DND-41 (cell line): ENCODE results near the gene PREX1.

Experiments used
- ATAC-seq: fragments of 200-7000 bp; cut with Tn5 transposase; 3 replicates; pipeline ENCODE4 v1.9.1; 2021; ENCODE audit warnings: low read depth; ENCODE audit not compliant: insufficient read depth
- DNase-seq: peaks from one replicate; pipeline ENCODE4 v3.0.0-alpha.2; 2020
- H2AFZ ChIP-seq: 2 replicates; pipeline ENCODE4 v1.6.0; 2012; ENCODE audit warnings: low read depth, low read length
- H3K27ac ChIP-seq: 2 replicates; pipeline ENCODE4 v1.5.1; 2012; ENCODE audit warnings: low read length, inconsistent platforms
- H3K27me3 ChIP-seq: fragments of 200-600 bp; sonication (generic); 2 replicates; pipeline ENCODE4 v1.6.0; 2012; ENCODE audit warnings: low read length, mild to moderate bottlenecking, inconsistent platforms; ENCODE audit not compliant: insufficient read depth, poor library complexity
- H3K36me3 ChIP-seq: 2 replicates; pipeline ENCODE4 v1.5.1; 2012; ENCODE audit warnings: low read length, inconsistent platforms; ENCODE audit not compliant: insufficient read depth
- H3K4me1 ChIP-seq: 2 replicates; pipeline ENCODE4 v1.5.1; 2012; ENCODE audit warnings: mild to moderate bottlenecking, low read length; ENCODE audit not compliant: insufficient read depth
- H3K4me2 ChIP-seq: 2 replicates; pipeline ENCODE4 v1.6.0; 2012; ENCODE audit warnings: mild to moderate bottlenecking, moderate library complexity, low read length, inconsistent platforms; ENCODE audit not compliant: insufficient read depth
- H3K4me3 ChIP-seq, 2 experiments: fragments of 200-600 bp in 1 of 2; shearing (Covaris generic) in 1 of 2; 2 replicates each; pipeline ENCODE4 v1.5.1; 2012 to 2016; ENCODE audit warnings: inconsistent platforms in 2 of 2, low read length in 2 of 2, mild to moderate bottlenecking in 2 of 2, low read depth in 1 of 2, moderate library complexity in 1 of 2
- H3K79me2 ChIP-seq: 2 replicates; pipeline ENCODE4 v1.6.0; 2012; ENCODE audit warnings: low read length, inconsistent platforms; ENCODE audit not compliant: insufficient read depth
- H3K9ac ChIP-seq: 2 replicates; pipeline ENCODE4 v1.6.0; 2012; ENCODE audit warnings: low read depth, mild to moderate bottlenecking, inconsistent platforms, low read length, moderate library complexity
- H3K9me3 ChIP-seq: 2 replicates; pipeline ENCODE4 v1.5.1; 2012; ENCODE audit warnings: low read length, moderate library complexity, mild to moderate bottlenecking, inconsistent platforms; ENCODE audit not compliant: insufficient read depth, severe bottlenecking
- H4K20me1 ChIP-seq: 2 replicates; pipeline ENCODE4 v1.6.0; 2012; ENCODE audit warnings: low read length; ENCODE audit not compliant: insufficient read depth
- EZH2 ChIP-seq: IDR thresholded peaks from 3 replicates; pipeline ENCODE4 v1.6.1; 2012; ENCODE audit warnings: borderline replicate concordance, low read depth, mild to moderate bottlenecking, moderate library complexity, low read length, inconsistent platforms; ENCODE audit not compliant: severe bottlenecking
- TF ChIP-seq, protein P1 (sequence below): IDR thresholded peaks from 2 replicates; pipeline ENCODE4 v1.5.1; 2012; ENCODE audit warnings: borderline replicate concordance, low read length, moderate library complexity, mild to moderate bottlenecking; ENCODE audit not compliant: poor library complexity, severe bottlenecking; ENCODE audit errors: extremely low read depth

The PREX1 gene

DNA sequence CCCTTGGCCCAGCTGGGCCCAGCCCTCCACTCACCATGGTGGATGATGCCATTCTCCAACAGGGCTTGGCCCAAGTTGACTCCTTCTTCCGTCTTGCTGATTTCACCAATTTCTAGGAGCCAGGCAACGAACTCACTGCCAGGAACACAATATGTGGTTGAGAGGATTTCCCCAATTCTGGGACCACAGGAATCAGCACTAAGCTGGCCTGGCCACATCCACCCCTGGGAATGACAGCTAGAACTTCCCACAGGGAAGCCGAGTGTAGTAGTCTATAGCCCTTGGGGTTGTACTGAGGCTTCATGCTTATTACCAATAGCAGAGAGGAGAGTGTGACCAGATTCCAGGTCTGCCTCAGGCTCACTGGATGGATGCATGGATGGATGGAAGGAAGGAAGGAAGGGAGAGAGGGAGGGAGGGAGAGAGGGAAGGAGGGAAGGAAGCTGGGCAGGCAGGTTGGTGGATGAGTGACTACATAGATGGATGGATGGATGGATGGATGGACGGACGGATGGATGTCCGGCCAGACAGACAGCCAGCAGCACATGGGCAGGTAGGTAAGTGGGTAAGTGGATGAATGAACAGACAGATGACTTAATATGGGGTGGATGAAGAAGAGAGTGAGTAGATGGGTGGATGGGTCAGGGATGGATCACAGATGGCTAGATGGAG, 146.5 kb downstream of the PREX1 start:
- no peak for TF ChIP-seq EZH2
- TF ChIP-seq, protein P1, sequence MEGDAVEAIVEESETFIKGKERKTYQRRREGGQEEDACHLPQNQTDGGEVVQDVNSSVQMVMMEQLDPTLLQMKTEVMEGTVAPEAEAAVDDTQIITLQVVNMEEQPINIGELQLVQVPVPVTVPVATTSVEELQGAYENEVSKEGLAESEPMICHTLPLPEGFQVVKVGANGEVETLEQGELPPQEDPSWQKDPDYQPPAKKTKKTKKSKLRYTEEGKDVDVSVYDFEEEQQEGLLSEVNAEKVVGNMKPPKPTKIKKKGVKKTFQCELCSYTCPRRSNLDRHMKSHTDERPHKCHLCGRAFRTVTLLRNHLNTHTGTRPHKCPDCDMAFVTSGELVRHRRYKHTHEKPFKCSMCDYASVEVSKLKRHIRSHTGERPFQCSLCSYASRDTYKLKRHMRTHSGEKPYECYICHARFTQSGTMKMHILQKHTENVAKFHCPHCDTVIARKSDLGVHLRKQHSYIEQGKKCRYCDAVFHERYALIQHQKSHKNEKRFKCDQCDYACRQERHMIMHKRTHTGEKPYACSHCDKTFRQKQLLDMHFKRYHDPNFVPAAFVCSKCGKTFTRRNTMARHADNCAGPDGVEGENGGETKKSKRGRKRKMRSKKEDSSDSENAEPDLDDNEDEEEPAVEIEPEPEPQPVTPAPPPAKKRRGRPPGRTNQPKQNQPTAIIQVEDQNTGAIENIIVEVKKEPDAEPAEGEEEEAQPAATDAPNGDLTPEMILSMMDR, result no peak
- Histone ChIP-seq H3K9ac (no peak overlapping the region), H3K4me1 (no peaks in the 10 kb centered on the region), H3K27me3 (no peaks in the 10 kb centered on the region), H3K4me3 (no peak overlapping the region), H3K4me2 (no peak overlapping the region), H3K79me2 (no peaks in the 10 kb centered on the region), H4K20me1 (no peaks in the 10 kb centered on the region), H3K27ac (no peak overlapping the region), H3K9me3 (no peaks in the 10 kb centered on the region), H3K36me3 (no peaks in the 10 kb centered on the region), H2AFZ (no peak overlapping the region)
- ATAC-seq, result no peak
- no peak for DNase-seq

DNA sequence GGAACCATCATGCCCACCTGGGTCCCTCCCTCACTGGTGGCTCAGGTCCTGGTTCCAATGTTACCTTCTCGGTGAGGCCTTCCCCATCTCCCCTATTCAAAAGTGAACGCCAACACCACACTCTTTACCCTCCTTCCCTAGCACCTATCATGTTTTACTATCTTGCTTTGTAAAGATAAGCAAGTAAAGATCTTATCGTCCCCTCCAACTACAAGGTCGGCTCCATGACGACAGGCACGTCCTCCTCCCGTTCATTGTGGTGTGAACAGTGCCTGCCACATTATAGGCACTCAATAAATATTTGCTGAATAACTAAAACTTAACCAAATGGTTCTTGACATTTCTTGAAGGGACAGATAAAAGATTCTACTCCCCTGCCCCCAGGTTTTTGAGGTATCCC, 147.1 kb downstream of the PREX1 start:
- H2AFZ ChIP-seq, result no peak overlapping the region
- no peaks in the 10 kb centered on the region for H3K36me3 ChIP-seq
- ATAC-seq (no peak), DNase-seq (no peak)
- H4K20me1 ChIP-seq, result no peaks in the 10 kb centered on the region
- H3K4me3 ChIP-seq, result no peak overlapping the region
- H3K4me2 ChIP-seq, result no peak overlapping the region
- no peaks in the 10 kb centered on the region for H3K9me3 ChIP-seq
- H3K27me3 ChIP-seq, result no peaks in the 10 kb centered on the region
- H3K9ac ChIP-seq, result no peak overlapping the region
- H3K27ac ChIP-seq, result no peak overlapping the region
- TF ChIP-seq, protein P1, result no peak
- TF ChIP-seq EZH2, result no peak
- H3K79me2 ChIP-seq, result no peaks in the 10 kb centered on the region
- no peaks in the 10 kb centered on the region for H3K4me1 ChIP-seq

DNA sequence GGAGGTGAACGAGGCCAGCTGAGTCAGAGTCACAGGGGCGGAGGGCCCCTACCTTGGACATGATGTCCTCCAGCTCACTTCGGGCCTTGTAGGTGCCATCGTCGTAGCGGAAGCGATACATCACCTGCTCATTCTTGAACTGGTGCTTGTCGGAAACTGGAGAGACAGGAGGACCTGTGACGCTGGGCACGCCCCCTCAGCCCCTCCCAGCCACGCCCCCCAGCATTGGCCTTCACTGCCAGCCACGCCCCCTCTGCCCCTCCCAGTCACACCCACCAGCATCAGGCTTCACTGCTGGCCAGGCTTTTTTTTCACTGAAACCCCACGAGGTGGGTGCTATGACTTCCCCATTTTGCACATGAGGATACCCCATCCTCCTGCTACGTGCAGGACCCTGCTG, 148.2 kb downstream of the PREX1 start:
- Histone ChIP-seq H2AFZ (no peak overlapping the region), H3K27ac (no peak overlapping the region), H3K9me3 (no peaks in the 10 kb centered on the region), H3K9ac (no peak overlapping the region), H3K79me2 (no peaks in the 10 kb centered on the region), H3K4me1 (no peaks in the 10 kb centered on the region), H3K36me3 (no peaks in the 10 kb centered on the region), H4K20me1 (no peaks in the 10 kb centered on the region), H3K4me3 (no peak overlapping the region), H3K27me3 (no peaks in the 10 kb centered on the region), H3K4me2 (no peak overlapping the region)
- TF ChIP-seq, protein P1, result no peak
- DNase-seq (no peak), ATAC-seq (no peak; the same call in 2 of the 3 replicates)
